H9 (cell line): ENCODE results near the gene MAD2L1. TPM values are rescaled to one million over a fixed set of nuclear protein-coding genes. Genes with fewer than 3 reads are reported as not detected.

Experiments
- DNase-seq: peaks from one replicate; pipeline ENCODE4 v3.0.0-alpha.2; 2017
- H2AFZ ChIP-seq: one replicate; pipeline ENCODE4 v1.6.1; 2013; ENCODE audit warnings: mild to moderate bottlenecking, low read length, control low read depth, moderate library complexity
- H2AK5ac ChIP-seq: 2 replicates; pipeline ENCODE4 v1.6.1; 2013; ENCODE audit warnings: low read length, control low read depth, mixed read lengths; ENCODE audit not compliant: insufficient read length
- H2BK120ac ChIP-seq: one replicate; pipeline ENCODE4 v1.6.1; 2013; ENCODE audit warnings: low read depth, mild to moderate bottlenecking, low read length, control low read depth, inconsistent platforms; ENCODE audit not compliant: poor library complexity, severe bottlenecking
- H2BK12ac ChIP-seq: 2 replicates; pipeline ENCODE4 v1.6.1; 2013; ENCODE audit warnings: low read length, control low read depth, mixed read lengths, low read depth; ENCODE audit not compliant: insufficient read length
- H2BK15ac ChIP-seq: 2 replicates; pipeline ENCODE4 v1.6.1; 2013; ENCODE audit warnings: low read depth, low read length, control low read depth
- H2BK20ac ChIP-seq: one replicate; pipeline ENCODE4 v1.6.1; 2013; ENCODE audit warnings: low read depth, mild to moderate bottlenecking, low read length, control low read depth, inconsistent platforms; ENCODE audit not compliant: poor library complexity, severe bottlenecking
- H2BK5ac ChIP-seq: 2 replicates; pipeline ENCODE4 v1.6.1; 2013; ENCODE audit warnings: low read length, control low read depth, mixed read lengths; ENCODE audit not compliant: insufficient read length
- H3K14ac ChIP-seq: 2 replicates; pipeline ENCODE4 v1.6.1; 2013; ENCODE audit warnings: low read length, control low read depth; ENCODE audit not compliant: insufficient read depth
- H3K18ac ChIP-seq: 2 replicates; pipeline ENCODE4 v1.6.1; 2013; ENCODE audit warnings: low read depth, mild to moderate bottlenecking, mixed read lengths, low read length, control low read depth; ENCODE audit not compliant: insufficient read length
- H3K23ac ChIP-seq: 2 replicates; pipeline ENCODE4 v1.6.1; 2013; ENCODE audit warnings: low read length, control low read depth, mixed read lengths, low read depth; ENCODE audit not compliant: insufficient read length
- H3K23me2 ChIP-seq: 2 replicates; pipeline ENCODE4 v1.6.1; 2013; ENCODE audit warnings: low read depth, mild to moderate bottlenecking, mixed read lengths, low read length, control low read depth; ENCODE audit not compliant: insufficient read length, poor library complexity, severe bottlenecking
- H3K27ac ChIP-seq: 2 replicates; pipeline ENCODE4 v1.5.1; 2013; ENCODE audit warnings: low read length, control low read depth, mixed read lengths, low read depth; ENCODE audit not compliant: insufficient read length
- H3K27me3 ChIP-seq: 2 replicates; pipeline ENCODE4 v1.6.1; 2013; ENCODE audit warnings: low read length, control low read depth, inconsistent platforms; ENCODE audit not compliant: insufficient read depth
- H3K4ac ChIP-seq: 2 replicates; pipeline ENCODE4 v1.6.1; 2013; ENCODE audit warnings: low read depth, mild to moderate bottlenecking, control low read depth, inconsistent platforms, low read length, moderate library complexity
- H3K4me1 ChIP-seq: 2 replicates; pipeline ENCODE4 v1.6.1; 2013; ENCODE audit warnings: low read length, control low read depth, inconsistent platforms; ENCODE audit not compliant: insufficient read depth
- H3K4me2 ChIP-seq: 2 replicates; pipeline ENCODE4 v1.6.1; 2013; ENCODE audit warnings: low read length, control low read depth, mixed read lengths; ENCODE audit not compliant: insufficient read length, insufficient read depth
- H3K56ac ChIP-seq: 2 replicates; pipeline ENCODE4 v1.6.1; 2013; ENCODE audit warnings: low read depth, mild to moderate bottlenecking, mixed read lengths, low read length, control low read depth; ENCODE audit not compliant: insufficient read length
- H3K79me1 ChIP-seq: 2 replicates; pipeline ENCODE4 v1.6.1; 2013; ENCODE audit warnings: low read depth, mild to moderate bottlenecking, moderate library complexity, low read length, control low read depth, inconsistent platforms; ENCODE audit not compliant: insufficient read depth, poor library complexity, severe bottlenecking
- H3K79me2 ChIP-seq: 2 replicates; pipeline ENCODE4 v1.6.1; 2013; ENCODE audit warnings: low read length, control low read depth, inconsistent platforms; ENCODE audit not compliant: insufficient read depth
- H3K9ac ChIP-seq: 2 replicates; pipeline ENCODE4 v1.6.1; 2013; ENCODE audit warnings: low read length, control low read depth, mixed read lengths; ENCODE audit not compliant: insufficient read length; ENCODE audit errors: extremely low read depth
- H3K9me3 ChIP-seq: one replicate; pipeline ENCODE4 v1.6.1; 2013; ENCODE audit warnings: low read depth, low read length, inconsistent platforms; ENCODE audit not compliant: control insufficient read depth
- H3T11ph ChIP-seq: one replicate; pipeline ENCODE4 v1.6.1; 2013; ENCODE audit warnings: mild to moderate bottlenecking, low read length, control low read depth, inconsistent platforms
- H4K20me1 ChIP-seq: one replicate; pipeline ENCODE4 v1.6.1; 2013; ENCODE audit not compliant: control insufficient read depth, insufficient read length, insufficient read depth
- H4K5ac ChIP-seq: 2 replicates; pipeline ENCODE4 v1.6.1; 2013; ENCODE audit warnings: low read depth, mild to moderate bottlenecking, mixed read lengths, low read length, control low read depth; ENCODE audit not compliant: insufficient read length
- H4K8ac ChIP-seq: replicated peaks from 2 replicates; pipeline ENCODE4 v1.6.1; 2013; ENCODE audit warnings: low read length, control low read depth, mixed read lengths, low read depth; ENCODE audit not compliant: insufficient read length
- H4K91ac ChIP-seq: 2 replicates; pipeline ENCODE4 v1.6.1; 2013; ENCODE audit warnings: low read depth, mild to moderate bottlenecking, moderate library complexity, mixed read lengths, low read length, control low read depth; ENCODE audit not compliant: insufficient read length
- H3K27ac Mint-ChIP-seq, 3 experiments: 2 replicates in 2 of 3; 3 replicates in 1 of 3; pipeline ENCODE4 v1.8.0; 2020 to 2021; ENCODE audit warnings: mixed read lengths in 3 of 3, mild to moderate bottlenecking in 1 of 3, moderate library complexity in 1 of 3
- H3K27me3 Mint-ChIP-seq: 2 replicates; pipeline ENCODE4 v1.8.0; 2021; ENCODE audit warnings: low read depth, mild to moderate bottlenecking, moderate library complexity, mixed read lengths
- H3K36me3 Mint-ChIP-seq, 3 experiments: 2 replicates in 2 of 3; 3 replicates in 1 of 3; pipeline ENCODE4 v1.8.0; 2020 to 2021; ENCODE audit warnings: low read depth in 3 of 3, mixed read lengths in 3 of 3; ENCODE audit not compliant: insufficient read depth in 1 of 3
- H3K4me1 Mint-ChIP-seq, 2 experiments: 2 replicates each; pipeline ENCODE4 v1.8.0; 2020; ENCODE audit warnings: mixed read lengths in 2 of 2
- H3K4me3 Mint-ChIP-seq, 2 experiments: 2 replicates in 1 of 2; 3 replicates in 1 of 2; pipeline ENCODE4 v1.8.0; 2020 to 2021; ENCODE audit warnings: mild to moderate bottlenecking in 2 of 2, mixed read lengths in 2 of 2, moderate library complexity in 1 of 2
- H3K9me3 Mint-ChIP-seq, 2 experiments: 2 replicates in 1 of 2; 3 replicates in 1 of 2; pipeline ENCODE4 v1.8.0; 2020; ENCODE audit warnings: mild to moderate bottlenecking in 2 of 2, mixed read lengths in 2 of 2, moderate library complexity in 1 of 2
- WGBS: extraction: QIAGEN DNeasy Blood & Tissue Kit; methylation state at CpG from one replicate; pipeline ENCODE4 v1.1.7; 2013; ENCODE audit warnings: missing lambda C conversion rate, low lambda C conversion rate, mixed read lengths; ENCODE audit not compliant: insufficient read length; ENCODE audit errors: extremely low coverage; 5-methylcytosine and 5-hydroxymethylcytosine counted together
- total RNA-seq: library from RNA; stranded (reverse); gene quantifications from 2 replicates; pipeline ENCODE4 v1.2.1, GENCODE V29; 2021
- TF ChIP-seq, protein P1 (sequence below): fragments of 200-600 bp; sonication (generic); conservative IDR thresholded peaks from 3 replicates; pipeline ENCODE4 v1.8.0; 2021; ENCODE audit warnings: antibody characterized with exemption, mild to moderate bottlenecking

The MAD2L1 gene
- total RNA-seq, 1 experiment from 2014 or later: 87.2 TPM

- Mint-ChIP-seq H3K4me3 (no peak overlapping the region), H3K36me3 (peaks cover 8 to 30% (median 19%) of the 10 kb centered on the region in 3 experiments; a peak in 5 of 7 replicates), H3K9me3 (no peaks in the 10 kb centered on the region), H3K27ac (no peak overlapping the region), H3K27me3 (no peaks in the 10 kb centered on the region; the same call in 1 of the 2 replicates), H3K4me1 (peaks cover 5% of the 10 kb centered on the region in 2 experiments)
- Histone ChIP-seq H2BK20ac (no peak overlapping the region), H3K23me2 (no peaks in the 10 kb centered on the region), H3K79me1 (no peaks in the 10 kb centered on the region), H2BK15ac (no peak overlapping the region), H4K91ac (no peak overlapping the region), H3K27me3 (no peaks in the 10 kb centered on the region), H3K27ac (no peak overlapping the region), H3K4ac (no peak overlapping the region), H4K8ac (no peak overlapping the region), H3K9me3 (no peaks in the 10 kb centered on the region), H3T11ph (no peak overlapping the region), H2AK5ac (no peak overlapping the region), H3K79me2 (no peaks in the 10 kb centered on the region), H2AFZ (no peak overlapping the region), H3K4me1 (no peaks in the 10 kb centered on the region), H3K23ac (no peak overlapping the region), H2BK120ac (no peak overlapping the region), H2BK12ac (no peak overlapping the region), H2BK5ac (no peak overlapping the region), H3K9ac (no peak overlapping the region), H3K4me2 (no peak overlapping the region), H3K14ac (no peak overlapping the region), H3K56ac (no peak overlapping the region), H4K20me1 (no peaks in the 10 kb centered on the region), H3K18ac (no peak overlapping the region), H4K5ac (no peak overlapping the region)
- no CpG with 5 or more reads among the region's 1 CpG for WGBS
- TF ChIP-seq, protein P1, sequence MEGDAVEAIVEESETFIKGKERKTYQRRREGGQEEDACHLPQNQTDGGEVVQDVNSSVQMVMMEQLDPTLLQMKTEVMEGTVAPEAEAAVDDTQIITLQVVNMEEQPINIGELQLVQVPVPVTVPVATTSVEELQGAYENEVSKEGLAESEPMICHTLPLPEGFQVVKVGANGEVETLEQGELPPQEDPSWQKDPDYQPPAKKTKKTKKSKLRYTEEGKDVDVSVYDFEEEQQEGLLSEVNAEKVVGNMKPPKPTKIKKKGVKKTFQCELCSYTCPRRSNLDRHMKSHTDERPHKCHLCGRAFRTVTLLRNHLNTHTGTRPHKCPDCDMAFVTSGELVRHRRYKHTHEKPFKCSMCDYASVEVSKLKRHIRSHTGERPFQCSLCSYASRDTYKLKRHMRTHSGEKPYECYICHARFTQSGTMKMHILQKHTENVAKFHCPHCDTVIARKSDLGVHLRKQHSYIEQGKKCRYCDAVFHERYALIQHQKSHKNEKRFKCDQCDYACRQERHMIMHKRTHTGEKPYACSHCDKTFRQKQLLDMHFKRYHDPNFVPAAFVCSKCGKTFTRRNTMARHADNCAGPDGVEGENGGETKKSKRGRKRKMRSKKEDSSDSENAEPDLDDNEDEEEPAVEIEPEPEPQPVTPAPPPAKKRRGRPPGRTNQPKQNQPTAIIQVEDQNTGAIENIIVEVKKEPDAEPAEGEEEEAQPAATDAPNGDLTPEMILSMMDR: no peak
- DNase-seq: no peak
These were observed 12.7 kb downstream of the MAD2L1 start for GRCh38 chr4:120053911-120054310.
